Thoracic aorta (tissue), 2 donors: ENCODE data around the gene EFCAB8. TPM values are rescaled to one million over a fixed set of nuclear protein-coding genes. Genes with fewer than 3 reads are reported as not detected.

ENCODE experiments used
- ATAC-seq: fragments of 150-250 bp; one replicate; pipeline ENCODE4 v1.8.0; 2017; ENCODE audit warnings: low read depth; ENCODE audit not compliant: insufficient number of reproducible peaks, low FRiP score
- DNase-seq: peaks from one replicate; pipeline ENCODE4 v3.0.0-alpha.2; 2020; ENCODE audit warnings: low spot score
- H3K27ac ChIP-seq, 2 donors: fragments of 200-600 bp; sonication (generic); 1 replicate in 1 of 2; 2 replicates in 1 of 2; pipeline ENCODE4 v1.5.1; 2016; ENCODE audit warnings: mild to moderate bottlenecking in 2 of 2, moderate library complexity in 2 of 2
- H3K27me3 ChIP-seq: fragments of 200-600 bp; sonication (generic); replicated peaks from 2 replicates; pipeline ENCODE4 v1.6.0; 2016; ENCODE audit warnings: mild to moderate bottlenecking; ENCODE audit not compliant: insufficient read depth
- H3K36me3 ChIP-seq: fragments of 200-600 bp; sonication (generic); one replicate; pipeline ENCODE4 v1.5.1; 2016
- H3K4me1 ChIP-seq, 2 donors: fragments of 200-600 bp; sonication (generic); 1 replicate in 1 of 2; 2 replicates in 1 of 2; pipeline versions ENCODE4 v1.5.1 to v1.6.0; 2016; ENCODE audit warnings: low read depth in 2 of 2, mild to moderate bottlenecking in 1 of 2; ENCODE audit not compliant: control insufficient read depth in 1 of 2
- H3K4me3 ChIP-seq: fragments of 200-600 bp; sonication (generic); 2 replicates; pipeline ENCODE4 v1.5.1; 2016; ENCODE audit warnings: mild to moderate bottlenecking
- H3K9me3 ChIP-seq: fragments of 200-600 bp; sonication (generic); 2 replicates; pipeline ENCODE4 v1.5.1; 2016
- CTCF ChIP-seq: fragments of 200-600 bp; sonication (generic); IDR thresholded peaks from one replicate; pipeline ENCODE4 v1.5.1; 2019; ENCODE audit warnings: antibody characterized with exemption
- total RNA-seq, 2 donors: library from RNA; depleted of rRNA; stranded (reverse); fragments of >200 nt; gene quantifications; one replicate each; pipeline versions ENCODE4 v1.1.0 to v1.2.3, GENCODE V29; 2016

Gene EFCAB8
- total RNA-seq, 2 donors from 2014 or later, result 1.5 to 2.9 TPM

- Histone ChIP-seq H3K4me3 (no peak overlapping the region), H3K27ac (no peak overlapping the region), H3K4me1 (no peaks in the 10 kb centered on the region), H3K9me3 (no peaks in the 10 kb centered on the region), H3K27me3 (no peaks in the 10 kb centered on the region), H3K36me3 (peaks cover 54% of the 10 kb centered on the region)
- ATAC-seq, result no peak
- no peak for TF ChIP-seq CTCF
- DNase-seq, result no peak
Observed at GRCh38 chr20:32841632-32842031, 17.1 kb upstream of the EFCAB8 start.

GRCh38 chr20:32842688-32843524, 15.8 kb upstream of the EFCAB8 start:
- Histone ChIP-seq H3K27me3 (no peaks in the 10 kb centered on the region), H3K27ac (no peak overlapping the region), H3K36me3 (peaks cover 56% of the 10 kb centered on the region), H3K4me1 (no peaks in the 10 kb centered on the region), H3K9me3 (no peaks in the 10 kb centered on the region), H3K4me3 (no peak overlapping the region)
- ATAC-seq, result no peak
- no peak for DNase-seq
- TF ChIP-seq CTCF, result no peak

- H3K27me3 ChIP-seq, result no peaks in the 10 kb centered on the region
- peaks cover 39% of the 10 kb centered on the region for H3K36me3 ChIP-seq
- no peaks in the 10 kb centered on the region for H3K4me1 ChIP-seq
- no peak overlapping the region for H3K4me3 ChIP-seq
- ATAC-seq, result no peak
- no peaks in the 10 kb centered on the region for H3K9me3 ChIP-seq
- no peak for TF ChIP-seq CTCF
- no peak overlapping the region for H3K27ac ChIP-seq
- DNase-seq, result no peak
Observed at GRCh38 chr20:32845786-32846185, 12.9 kb upstream of the EFCAB8 start.

- ATAC-seq (no peak), DNase-seq (no peak)
- H3K4me1 ChIP-seq, result no peaks in the 10 kb centered on the region
- no peak overlapping the region for H3K27ac ChIP-seq
- no peaks in the 10 kb centered on the region for H3K9me3 ChIP-seq
- peaks cover 38% of the 10 kb centered on the region for H3K36me3 ChIP-seq
- no peak for TF ChIP-seq CTCF
- H3K27me3 ChIP-seq, result no peaks in the 10 kb centered on the region
- no peak overlapping the region for H3K4me3 ChIP-seq
Observed at GRCh38 chr20:32846852-32847251, 11.9 kb upstream of the EFCAB8 start.

- H3K27me3 ChIP-seq, result no peaks in the 10 kb centered on the region
- H3K27ac ChIP-seq, result no peak overlapping the region
- no peaks in the 10 kb centered on the region for H3K9me3 ChIP-seq
- no peak for DNase-seq
- no peak for TF ChIP-seq CTCF
- no peak overlapping the region for H3K4me3 ChIP-seq
- ATAC-seq, result no peak
- H3K36me3 ChIP-seq, result peaks cover 30% of the 10 kb centered on the region
- H3K4me1 ChIP-seq, result no peaks in the 10 kb centered on the region
Observed at GRCh38 chr20:32847964-32848363, 10.8 kb upstream of the EFCAB8 start.
